Spleen (tissue), 11 donors: ENCODE measurements around the gene NCOA1. TPM values are rescaled to one million over a fixed set of nuclear protein-coding genes. Genes with fewer than 3 reads are reported as not detected.
"Not testable (repeated sequence)": the region's sequence is repeated elsewhere in the genome, so short reads cannot be mapped to it uniquely, and the experiment has no call there.

ENCODE experiments used
- DNase-seq: peaks from one replicate; pipeline ENCODE4 v3.0.0-alpha.2; 2020
- H3K27ac ChIP-seq, 8 donors: fragments of 200-600 bp; sonication (generic) in 7 of 8; 1 replicate in 4 of 8; 2 replicates in 4 of 8; pipeline versions ENCODE4 v1.5.0 to v1.8.0; 2016 to 2021; ENCODE audit warnings: inconsistent platforms in 4 of 8, mild to moderate bottlenecking in 4 of 8, moderate library complexity in 1 of 8
- H3K27me3 ChIP-seq, 7 donors: fragments of 200-600 bp; sonication (generic) in 6 of 7; replicated peaks in 1 of 7; 1 replicate in 4 of 7; 2 replicates in 3 of 7; pipeline versions ENCODE4 v1.5.0 to v1.8.0; 2016 to 2021; ENCODE audit warnings: inconsistent platforms in 3 of 7, mild to moderate bottlenecking in 1 of 7
- H3K36me3 ChIP-seq, 6 donors: fragments of 200-600 bp; sonication (generic) in 5 of 6; 1 replicate in 4 of 6; 2 replicates in 2 of 6; pipeline versions ENCODE4 v1.5.0 to v1.8.0; 2016 to 2021; ENCODE audit warnings: inconsistent platforms in 2 of 6
- H3K4me1 ChIP-seq, 6 donors: fragments of 200-600 bp; sonication (generic) in 5 of 6; 1 replicate in 3 of 6; 2 replicates in 3 of 6; pipeline versions ENCODE4 v1.5.0 to v1.8.0; 2016 to 2021; ENCODE audit warnings: inconsistent platforms in 3 of 6
- H3K4me3 ChIP-seq, 8 donors: fragments of 200-600 bp; sonication (generic) in 7 of 8; 1 replicate in 4 of 8; 2 replicates in 4 of 8; pipeline versions ENCODE4 v1.5.0 to v1.8.0; 2016 to 2021; ENCODE audit warnings: inconsistent platforms in 4 of 8, mild to moderate bottlenecking in 4 of 8, moderate library complexity in 2 of 8
- H3K9me3 ChIP-seq, 8 donors: fragments of 200-600 bp; sonication (generic) in 7 of 8; 1 replicate in 4 of 8; 2 replicates in 4 of 8; pipeline versions ENCODE4 v1.5.0 to v1.8.0; 2016 to 2021; ENCODE audit warnings: inconsistent platforms in 4 of 8
- CTCF ChIP-seq, 11 experiments: fragments of 200-600 bp in 7 of 11; fragments of 450-650 bp in 4 of 11; sonication (generic) in 4 of 11; IDR thresholded peaks in 8 of 11; conservative IDR thresholded peaks in 3 of 11; 1 replicate in 7 of 11; 2 replicates in 4 of 11; pipeline versions ENCODE4 v1.4.0 to v1.8.0; 2016 to 2021; ENCODE audit warnings: antibody characterized with exemption in 11 of 11, inconsistent platforms in 4 of 11, mild to moderate bottlenecking in 1 of 11
- POLR2A ChIP-seq, 3 donors: fragments of 450-650 bp; IDR thresholded peaks; one replicate each; pipeline ENCODE4 v1.5.1; 2017; ENCODE audit warnings: antibody characterized with exemption in 3 of 3, mild to moderate bottlenecking in 1 of 3
- POLR2AphosphoS5 ChIP-seq, 3 donors: sonication (generic); formaldehyde crosslinking; IDR thresholded peaks; one replicate each; pipeline ENCODE4 v1.5.1; 2017; ENCODE audit warnings: antibody characterized with exemption in 3 of 3
- WGBS, 5 donors: extraction: QIAGEN DNeasy Blood & Tissue Kit in 3 of 5; methylation state at CpG; one replicate each; pipeline versions ENCODE4 v1.1.5 to v1.1.7; 2013 to 2018; 5-methylcytosine and 5-hydroxymethylcytosine counted together
- intact Hi-C: fragments of 100-400 bp; cut with DNase I; formaldehyde crosslinking; loops from one replicate; pipeline ENCODE4 v1.15.0; 2023; ENCODE audit warnings: low total_unique reads
- polyA plus RNA-seq, 3 donors: library from polyadenylated mRNA; stranded (reverse); fragments of 200-250 nt; gene quantifications; one replicate each; pipeline ENCODE4 v1.2.1, GENCODE V29; 2013
- total RNA-seq, 7 donors: library from RNA; depleted of rRNA in 3 of 7; stranded (reverse); fragments of >200 nt in 3 of 7; fragmentation: NEBNext Ultra II Directional in 4 of 7; extraction: Animal tissue kit (Norgen Biotek cat#: 25700) in 4 of 7; gene quantifications; one replicate each; pipeline versions ENCODE4 v1.1.0 to v1.2.1, GENCODE V29; 2016 to 2021
- donor health status: healthy with polysubstance abuse.
- donor health status: DM: no; HTN: no; CAD: no; lungs with moderate emphysema.
- donor health status: DM: no; HTN: no; CAD: no.
- donor health status: Bipolar disorder and iron deficiency.
- donor health status: healthy.
- donor health status: DM: no; HTN: no; CAD: no.
- donor health status: DM: yes; HTN: yes; CAD: no.

The NCOA1 gene
- total and polyA plus RNA-seq, 10 donors, result 4.4 to 73.6 (median 54.4) TPM

- Histone ChIP-seq H3K27me3 (no peaks in the 10 kb centered on the region), H3K9me3 (no peaks in the 10 kb centered on the region), H3K36me3 (no peaks in the 10 kb centered on the region), H3K27ac (no peak overlapping the region), H3K4me1 (peaks cover 9 to 53% (median 21%) of the 10 kb centered on the region in 6 donors), H3K4me3 (no peak overlapping the region)
- no peak for DNase-seq
- 65 to 80% (median 67%) methylated on average over 1 of the region's 1 CpG for WGBS, 5 donors
- TF ChIP-seq POLR2A (IDR thresholded peaks at IDR 0.05) (no peak), POLR2AphosphoS5 (IDR thresholded peaks at IDR 0.05) (no peak), CTCF (IDR thresholded peaks at IDR 0.05 in 8 of 11, conservative IDR thresholded peaks at IDR 0.05 in 3 of 11) (no peak)
- intact Hi-C loops, result no loop called here
Observed at GRCh38 chr2:24576617-24577016, 85.6 kb downstream of the NCOA1 start.

GRCh38 chr2:24577481-24577880, 86.4 kb downstream of the NCOA1 start:
- intact Hi-C loops, result no loop called here
- Histone ChIP-seq H3K4me1 (peaks cover 9 to 53% (median 21%) of the 10 kb centered on the region in 6 donors), H3K27me3 (no peaks in the 10 kb centered on the region), H3K36me3 (no peaks in the 10 kb centered on the region), H3K4me3 (no peak overlapping the region), H3K9me3 (no peaks in the 10 kb centered on the region), H3K27ac (no peak overlapping the region)
- no peak for DNase-seq
- TF ChIP-seq POLR2AphosphoS5 (IDR thresholded peaks at IDR 0.05) (no peak), CTCF (IDR thresholded peaks at IDR 0.05 in 8 of 11, conservative IDR thresholded peaks at IDR 0.05 in 3 of 11) (no peak), POLR2A (IDR thresholded peaks at IDR 0.05) (no peak)
- 31 to 50% (median 36%) methylated on average over 2 of the region's 2 CpGs for WGBS, 5 donors

- WGBS, 5 donors, result 83 to 90% (median 85%) methylated on average over 4 of the region's 4 CpGs
- Histone ChIP-seq H3K9me3 (no peaks in the 10 kb centered on the region), H3K4me3 (no peak overlapping the region), H3K27ac (no peak overlapping the region), H3K36me3 (no peaks in the 10 kb centered on the region), H3K4me1 (peaks cover 9 to 53% (median 21%) of the 10 kb centered on the region in 6 donors), H3K27me3 (no peaks in the 10 kb centered on the region)
- TF ChIP-seq CTCF (IDR thresholded peaks at IDR 0.05 in 8 of 11, conservative IDR thresholded peaks at IDR 0.05 in 3 of 11) (no peak), POLR2A (IDR thresholded peaks at IDR 0.05) (no peak), POLR2AphosphoS5 (IDR thresholded peaks at IDR 0.05) (no peak)
- no peak for DNase-seq
- intact Hi-C loops, result no loop called here
Observed at GRCh38 chr2:24579053-24579803, 88.2 kb downstream of the NCOA1 start.

GRCh38 chr2:24580561-24580960, 89.5 kb downstream of the NCOA1 start:
- 85 to 100% (median 95%) methylated on average over 1 of the region's 1 CpG for WGBS, 5 donors
- DNase-seq, result no peak
- intact Hi-C loops, result no loop called here
- H3K4me1 ChIP-seq, result peaks cover 9 to 43% (median 21%) of the 10 kb centered on the region in 6 donors
- no peak overlapping the region for H3K27ac ChIP-seq
- H3K36me3 ChIP-seq, result peaks cover 0 to 5% (median 0%) of the 10 kb centered on the region in 6 donors
- no peaks in the 10 kb centered on the region for H3K9me3 ChIP-seq
- no peaks in the 10 kb centered on the region for H3K27me3 ChIP-seq
- no peak overlapping the region for H3K4me3 ChIP-seq
- TF ChIP-seq POLR2A (IDR thresholded peaks at IDR 0.05) (no peak), POLR2AphosphoS5 (IDR thresholded peaks at IDR 0.05) (no peak), CTCF (IDR thresholded peaks at IDR 0.05 in 8 of 11, conservative IDR thresholded peaks at IDR 0.05 in 3 of 11) (no peak)

GRCh38 chr2:24581971-24582370, 90.9 kb downstream of the NCOA1 start:
- H3K4me1 ChIP-seq, result peaks cover 9 to 43% (median 21%) of the 10 kb centered on the region in 6 donors
- H3K9me3 ChIP-seq, H3K27me3 ChIP-seq, H3K27ac ChIP-seq, DNase-seq, intact Hi-C loops, H3K4me3 ChIP-seq: not testable (repeated sequence)
- 78 to 91% (median 80%) methylated on average over 1 of the region's 1 CpG for WGBS, 5 donors
- peaks cover 0 to 14% (median 0%) of the 10 kb centered on the region in 6 donors for H3K36me3 ChIP-seq
